ENCODE measurements around the gene LIN54. TPM values are rescaled to one million over a fixed set of nuclear protein-coding genes. Genes with fewer than 3 reads are reported as not detected.
"Not testable (repeated sequence)": the region's sequence is repeated elsewhere in the genome, so short reads cannot be mapped to it uniquely, and the experiment has no call there.

The LIN54 gene
- total and polyA plus RNA-seq, 9 donors, result 3.8 to 10.0 (median 7.4) TPM

DNA sequence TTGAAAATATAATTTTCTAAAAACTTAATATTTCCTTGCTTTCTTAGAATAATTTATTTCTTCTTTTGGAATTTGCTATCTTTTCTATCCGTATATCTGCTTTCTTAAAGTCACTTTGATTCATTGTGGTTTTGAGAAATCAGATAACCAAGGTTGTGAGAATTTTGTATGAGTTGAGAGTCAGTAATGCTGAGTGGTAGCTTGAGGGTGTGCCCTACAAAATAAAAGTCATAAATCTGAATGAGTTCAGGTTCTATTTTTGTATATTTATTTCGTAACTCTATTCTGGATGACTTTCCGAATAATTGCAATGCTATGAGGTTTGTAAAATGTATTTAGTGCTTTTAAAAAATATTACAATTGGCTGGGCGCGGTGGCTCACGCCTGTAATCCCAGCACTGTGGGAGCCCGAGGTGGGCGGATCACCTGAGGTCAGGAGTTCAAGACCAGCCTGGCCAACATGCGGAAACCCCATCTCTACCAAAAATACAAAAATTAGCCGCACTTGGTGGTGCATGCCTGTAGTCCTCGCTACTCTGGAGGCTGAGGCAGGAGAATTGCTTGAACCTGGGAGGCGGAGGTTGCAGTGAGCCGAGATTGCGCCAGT lies 33.3 kb upstream of the LIN54 start:
- intact Hi-C loops (cut with DNase I), result no loop called here
- WGBS, 3 donors, result 79 to 96% (median 95%) methylated on average over 14 of the region's 14 CpGs
- TF ChIP-seq EP300 (IDR thresholded peaks at IDR 0.05) (no peak), CTCF (IDR thresholded peaks at IDR 0.05) (no peak), POLR2A (IDR thresholded peaks at IDR 0.05) (no peak)

GRCh38 chr4:83043157-83043556 lies 32.5 kb upstream of the LIN54 start:
- DNase-seq; intact Hi-C loops (cut with DNase I); H3K27me3 ChIP-seq; H3K36me3 ChIP-seq; H3K9me3 ChIP-seq; H3K27ac ChIP-seq; H3K4me3 ChIP-seq; H3K4me1 ChIP-seq (ENCODE audit: insufficient read depth): not testable (repeated sequence)
- 93 to 95% (median 94%) methylated on average over 2 of the region's 2 CpGs for WGBS, 3 donors

More for the DNA sequence above, 33.3 kb upstream of the LIN54 start:
- Histone ChIP-seq H3K36me3 (no peaks in the 10 kb centered on the region), H3K27ac (no peak overlapping the region), H3K4me1 (ENCODE audit: insufficient read depth) (no peaks in the 10 kb centered on the region), H3K9me3 (no peaks in the 10 kb centered on the region), H3K27me3 (no peaks in the 10 kb centered on the region), H3K4me3 (no peak overlapping the region)
- no peak for DNase-seq

DNA sequence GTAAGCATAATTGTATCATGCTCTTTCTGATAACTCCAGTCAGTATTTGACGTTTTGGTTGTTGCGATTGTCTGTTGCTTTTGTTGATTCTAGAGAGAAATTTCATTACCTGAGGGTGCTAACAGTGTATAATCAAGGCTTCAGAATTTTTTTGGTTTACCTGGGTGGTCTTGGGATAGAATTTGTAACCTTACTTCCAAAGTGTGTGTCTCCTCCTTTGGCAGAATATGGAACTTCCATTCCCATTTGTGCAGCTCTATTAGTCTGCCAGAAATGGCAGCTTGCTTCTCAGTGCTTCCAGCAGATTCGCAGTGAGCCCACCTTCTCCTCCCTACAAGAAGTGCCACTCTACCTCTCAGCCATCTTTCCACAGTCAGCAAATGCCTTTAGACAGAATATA lies 29.6 kb upstream of the LIN54 start:
- 73 to 86% (median 78%) methylated on average over 3 of the region's 3 CpGs for WGBS, 3 donors
- Histone ChIP-seq H3K4me1 (ENCODE audit: insufficient read depth) (peaks cover 5% of the 10 kb centered on the region), H3K4me3 (no peak overlapping the region), H3K27ac (no peak overlapping the region), H3K9me3 (no peaks in the 10 kb centered on the region), H3K36me3 (no peaks in the 10 kb centered on the region), H3K27me3 (no peaks in the 10 kb centered on the region)
- intact Hi-C loops (cut with DNase I), result no loop called here
- TF ChIP-seq CTCF (IDR thresholded peaks at IDR 0.05), result no peak
- no peak for TF ChIP-seq EP300 (IDR thresholded peaks at IDR 0.05)
- TF ChIP-seq POLR2A (IDR thresholded peaks at IDR 0.05), result no peak
- DNase-seq, result no peak

DNA sequence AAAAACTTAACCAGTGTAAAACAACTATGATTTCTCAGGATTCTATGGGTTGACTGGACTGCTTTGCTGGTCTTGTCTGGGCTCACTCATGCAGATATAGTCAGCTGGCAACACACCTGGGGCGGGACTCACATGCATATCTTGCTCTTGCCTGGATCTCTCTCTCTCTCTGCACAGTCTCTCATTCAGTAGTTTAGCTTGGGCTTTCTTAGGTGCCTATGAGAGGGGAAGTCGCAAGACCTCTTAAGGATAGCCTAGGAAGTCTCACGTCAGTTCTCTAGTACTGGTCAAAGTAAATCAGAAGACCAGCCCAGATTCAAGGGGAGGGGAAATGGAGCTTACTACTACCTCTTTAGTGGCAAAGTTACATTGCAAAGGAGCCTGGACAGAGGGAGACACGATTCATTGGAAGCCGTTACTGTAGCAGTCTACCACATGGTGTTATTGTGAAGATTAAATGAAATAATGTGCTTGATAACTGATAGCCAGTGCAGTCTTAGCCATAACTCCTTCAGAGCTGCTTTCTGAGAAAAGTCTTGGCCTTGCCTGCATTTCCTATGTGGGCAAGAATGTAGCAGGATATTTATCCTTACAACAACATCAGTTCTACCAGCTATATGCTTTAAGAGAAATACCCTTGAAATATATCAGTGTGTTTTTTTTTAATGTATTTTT lies 26.5 kb upstream of the LIN54 start:
- no peak for TF ChIP-seq EP300 (IDR thresholded peaks at IDR 0.05)
- TF ChIP-seq POLR2A (IDR thresholded peaks at IDR 0.05), result no peak
- TF ChIP-seq CTCF (IDR thresholded peaks at IDR 0.05), result no peak
- Histone ChIP-seq H3K4me3 (no peak overlapping the region), H3K9me3 (no peaks in the 10 kb centered on the region), H3K27ac (no peak overlapping the region), H3K36me3 (no peaks in the 10 kb centered on the region), H3K4me1 (ENCODE audit: insufficient read depth) (peaks cover 5% of the 10 kb centered on the region), H3K27me3 (no peaks in the 10 kb centered on the region)
- WGBS, 3 donors, result 62 to 75% (median 65%) methylated on average over 5 of the region's 5 CpGs
- DNase-seq, result no peak
- intact Hi-C loops (cut with DNase I), result loop anchor here in 3 of 4 donors (10.0 kb wide), 4 partner anchors 142 to 662 kb away; partner anchors contain the start of genes HNRNPD (in 2 of the 3), COQ2 (in 1 of the 3), HELQ (in 1 of the 3) and MRPS18C (in 1 of the 3)
